HG02763 (cell line): ENCODE measurements around the gene PTCHD4.
"Not testable (repeated sequence)": the region's sequence is repeated elsewhere in the genome, so short reads cannot be mapped to it uniquely, and the experiment has no call there.

Source experiments
- ATAC-seq: cut with Tn5 transposase; IDR thresholded peaks from one replicate; pipeline ENCODE4 v1.9.1; 2021; ENCODE audit warnings: mild to moderate bottlenecking, moderate library complexity; ENCODE audit not compliant: unreplicated experiment

The PTCHD4 gene

DNA sequence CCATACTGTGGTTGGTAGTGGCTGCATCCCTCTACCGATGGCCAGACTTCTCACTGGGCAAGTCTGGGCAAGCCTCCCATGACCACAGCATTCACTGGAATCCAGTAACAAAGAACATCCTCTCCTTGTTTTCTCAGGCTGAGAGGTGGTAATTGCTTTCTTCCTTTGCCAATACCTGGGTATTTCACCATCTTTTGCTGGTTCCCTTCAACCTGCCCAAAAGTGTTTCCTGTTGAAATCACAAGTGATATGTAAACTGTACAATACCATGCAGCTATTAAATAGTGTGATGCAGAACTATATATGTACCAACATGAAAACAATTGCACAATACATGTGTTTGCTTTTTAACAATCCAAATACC, at the start of gene PTCHD4:
Gene PTCHD4, minus strand, starts transcription at position 55 of the 364 bp plus-strand sequence. CDS start 42,240 bp downstream, outside the sequence.
- no peak for ATAC-seq

DNA sequence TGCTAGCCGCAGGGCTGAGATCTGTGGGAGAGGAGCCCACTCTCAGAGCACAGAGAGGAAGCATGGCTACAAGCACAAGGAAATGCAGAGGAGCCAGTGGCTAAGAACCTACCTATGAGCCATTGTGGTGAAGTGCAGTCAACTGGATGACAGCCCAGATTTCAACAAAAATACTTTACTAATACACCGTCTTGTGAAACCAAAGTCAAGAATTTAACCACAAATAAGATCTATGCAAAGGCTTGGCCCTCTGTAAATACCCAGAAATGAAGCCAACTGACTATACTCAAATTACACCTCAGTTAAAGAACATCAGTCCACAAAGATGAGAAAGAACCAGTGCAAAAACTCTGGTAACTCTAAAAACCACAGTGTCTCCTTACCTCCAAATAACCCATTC, 40.1 kb upstream of the PTCHD4 start:
- ATAC-seq = no peak

DNA sequence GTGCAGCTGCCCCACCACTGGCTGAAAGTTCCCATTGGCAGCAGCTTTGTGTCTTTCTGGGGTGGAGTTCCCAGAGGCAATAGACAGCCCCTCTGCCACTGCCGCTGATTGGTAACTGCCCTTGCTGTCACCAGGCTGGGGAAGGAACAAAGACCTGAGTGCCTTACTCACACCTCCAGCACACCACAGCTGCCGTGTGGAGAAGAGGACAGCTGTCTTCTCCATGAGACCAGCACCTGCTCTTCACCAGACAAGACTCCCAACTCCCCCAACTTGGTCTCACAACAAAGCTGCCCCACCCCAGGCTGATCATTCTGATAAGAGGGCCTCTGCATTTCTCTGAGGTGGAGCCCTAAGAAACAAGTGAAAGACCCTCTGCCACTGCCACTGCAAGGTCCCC, 39.7 kb upstream of the PTCHD4 start:
- no peak for ATAC-seq

DNA sequence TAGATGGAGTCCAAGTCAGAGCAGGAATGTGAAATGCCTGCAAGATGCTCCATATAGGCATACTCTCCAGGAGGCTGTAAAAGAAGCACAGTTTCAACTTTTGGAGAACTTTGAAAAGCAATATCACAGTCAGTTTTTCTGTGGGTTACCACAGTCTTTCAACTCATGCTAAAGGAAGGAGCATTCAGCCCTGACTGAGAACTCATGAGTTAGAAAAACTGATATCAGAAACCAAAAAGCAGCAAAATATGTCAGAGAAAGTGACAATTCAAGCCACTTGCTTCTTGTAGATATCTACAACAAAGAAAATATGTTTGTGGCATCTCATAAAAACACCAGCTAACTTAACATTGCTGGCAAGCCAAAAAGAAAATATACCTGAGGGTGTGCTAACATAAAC, 36.1 kb upstream of the PTCHD4 start:
- ATAC-seq = no peak

DNA sequence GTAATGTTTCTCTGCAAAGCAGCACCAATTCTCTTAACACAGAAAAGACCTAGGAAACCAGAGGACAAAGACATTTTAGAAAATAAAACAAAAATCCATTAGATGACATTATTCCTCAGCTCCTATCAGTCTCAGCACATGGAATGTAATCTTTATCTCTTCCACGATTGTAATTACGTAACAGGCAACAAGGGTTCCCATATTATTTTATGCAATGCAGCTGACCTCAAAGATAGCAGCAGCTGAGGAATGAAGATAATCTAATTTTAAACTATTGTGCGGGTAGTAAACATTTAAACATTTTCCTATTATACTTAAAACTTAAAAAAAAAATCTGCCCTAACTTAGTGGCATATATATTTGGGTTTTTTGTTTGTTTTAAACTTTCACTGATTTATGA, 33.0 kb upstream of the PTCHD4 start:
- ATAC-seq = no peak

DNA sequence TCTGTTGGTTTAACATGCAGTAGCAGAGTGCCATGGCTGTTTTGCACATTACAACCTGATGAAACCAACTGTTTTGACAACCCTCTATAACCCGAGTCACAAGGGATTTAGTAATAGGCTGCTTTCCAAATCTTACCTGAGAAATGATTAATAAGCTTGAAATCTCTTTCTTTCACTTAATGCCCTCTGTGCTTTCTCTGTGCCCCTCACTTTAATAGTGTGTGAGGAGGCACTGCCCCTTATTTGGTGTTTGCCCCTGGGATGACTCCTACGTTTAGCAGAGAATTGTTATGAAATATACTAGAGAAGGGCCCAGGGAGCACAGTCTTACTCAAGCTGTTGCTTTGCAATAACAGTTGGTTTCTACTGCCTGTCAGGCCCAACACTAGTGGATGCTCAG, 31.0 kb upstream of the PTCHD4 start:
- ATAC-seq = no peak

DNA sequence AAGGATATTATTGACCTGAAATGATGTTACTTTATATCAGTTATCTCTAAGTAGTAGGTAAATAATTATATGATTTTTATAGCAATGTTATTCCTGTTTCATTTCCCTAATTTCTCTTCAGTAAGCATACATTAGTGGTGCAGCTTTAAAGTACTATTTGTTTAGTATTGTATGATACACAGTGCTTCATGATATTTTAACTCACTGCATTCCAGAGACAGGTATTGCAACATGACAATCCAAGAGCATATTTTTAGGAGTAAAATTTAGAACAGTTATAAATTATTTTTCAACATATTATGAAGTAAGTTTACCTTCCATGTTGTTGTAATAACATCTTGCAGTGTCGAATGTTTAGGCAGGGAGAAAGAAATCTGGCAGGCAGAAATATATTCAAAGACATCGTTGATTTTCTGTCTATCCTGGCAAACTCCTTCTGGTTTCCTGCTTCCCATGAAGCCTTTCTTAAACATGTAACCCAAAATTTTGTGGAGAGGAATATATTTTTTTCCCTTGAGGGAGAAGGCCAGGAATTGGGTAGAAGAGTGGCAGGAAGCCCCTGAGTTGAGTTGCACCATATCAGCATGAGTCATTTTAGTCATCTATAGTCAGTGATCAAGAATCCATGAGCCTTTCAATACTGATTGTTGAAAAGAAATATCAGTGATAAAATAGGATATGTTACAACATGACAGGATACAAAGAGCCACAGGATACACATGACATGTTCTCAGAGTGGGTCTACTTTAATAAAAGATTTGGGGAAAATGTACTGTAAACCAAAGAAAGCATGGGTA, 29.0 kb upstream of the PTCHD4 start:
- ATAC-seq = no peak

DNA sequence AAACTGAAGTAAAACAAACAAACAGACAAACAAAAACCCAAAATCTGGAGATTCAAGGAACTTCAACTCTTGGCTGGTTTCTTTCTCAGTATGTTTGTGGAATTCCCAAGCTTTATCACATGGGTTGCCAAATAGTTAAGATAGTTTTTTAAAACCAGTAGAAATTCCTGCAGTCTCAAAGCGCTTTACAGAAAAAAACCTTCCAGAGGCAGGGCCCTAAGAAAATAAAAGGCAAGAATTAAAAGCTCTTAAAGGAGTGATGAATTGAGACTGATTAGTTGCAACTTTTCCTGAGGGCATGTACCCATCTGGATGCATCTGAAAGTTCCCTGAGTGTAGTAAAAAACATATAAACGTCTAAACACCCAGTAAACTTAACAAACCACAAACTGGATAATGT, 25.9 kb upstream of the PTCHD4 start:
- ATAC-seq = no peak

DNA sequence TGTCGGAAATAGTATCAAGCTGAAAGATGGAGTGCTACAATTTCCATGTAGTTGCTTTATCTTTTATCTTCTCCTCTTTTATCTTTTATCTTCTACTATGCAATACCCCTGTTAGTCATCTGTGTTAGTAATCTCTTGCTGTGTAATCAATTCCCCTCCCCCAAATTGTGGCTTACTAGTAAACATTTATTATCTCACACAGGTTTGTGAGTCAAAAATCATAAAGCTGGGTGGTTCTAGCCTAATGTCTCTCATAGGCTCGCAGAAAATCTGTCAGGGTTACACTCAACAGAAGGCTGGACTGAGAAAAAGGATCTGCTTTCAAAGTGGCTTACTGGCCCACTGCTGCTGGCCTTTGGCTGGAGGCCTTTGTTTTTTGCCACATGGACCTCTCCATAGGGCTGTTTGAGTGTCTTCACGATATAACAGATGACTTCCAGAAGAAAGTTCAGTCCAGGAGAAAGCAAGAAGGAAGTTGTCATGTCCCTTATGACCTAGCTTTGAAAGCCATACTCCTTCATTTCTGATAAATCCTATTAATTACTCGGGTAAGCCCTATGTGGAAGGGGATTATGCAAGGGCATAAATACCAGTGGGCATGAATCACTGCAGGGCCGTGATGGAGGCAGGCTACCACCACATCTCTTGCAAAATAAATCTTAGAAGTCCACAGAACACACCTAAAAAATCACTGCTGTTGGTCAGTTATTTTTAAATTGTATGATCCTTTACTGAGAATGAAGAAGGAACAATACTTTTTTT, 24.5 kb upstream of the PTCHD4 start:
- no peak for ATAC-seq

DNA sequence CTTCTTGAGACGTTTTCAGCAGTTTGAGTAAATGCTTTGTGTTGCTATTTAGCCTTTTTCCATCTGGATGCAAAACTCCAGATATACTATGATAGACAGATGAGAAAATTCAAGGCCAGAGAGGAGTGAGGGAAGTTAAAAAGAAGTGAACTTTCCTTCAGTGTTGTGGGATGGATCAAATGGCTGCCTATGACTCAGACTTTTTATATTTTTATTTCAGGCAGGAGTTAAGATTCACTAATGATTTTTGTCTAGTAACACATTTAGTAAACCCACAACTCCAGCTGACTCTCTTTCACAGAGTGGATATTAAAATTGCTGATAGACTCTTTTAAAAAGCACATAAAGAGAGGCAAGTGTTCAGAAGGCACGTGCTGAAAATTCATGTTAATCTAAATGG, 23.2 kb upstream of the PTCHD4 start:
- ATAC-seq = no peak

DNA sequence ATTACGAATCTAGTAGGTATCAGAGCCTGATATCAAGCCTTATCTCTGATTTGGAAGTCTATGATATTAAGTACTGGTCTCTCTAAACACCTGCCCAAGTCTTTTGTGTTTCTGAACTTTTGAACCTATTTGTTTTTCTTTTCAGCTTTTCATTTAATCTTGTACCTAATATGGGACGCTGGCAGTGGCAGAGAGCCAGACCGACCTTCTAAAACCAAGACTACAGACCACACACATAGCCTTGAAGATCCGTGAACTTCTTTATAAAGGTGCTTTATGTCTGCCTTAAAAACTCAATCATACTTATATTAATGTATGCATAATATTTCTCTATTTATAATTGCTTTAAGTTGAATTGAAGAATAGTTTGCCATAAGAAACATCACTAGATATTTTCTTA, 12.6 kb upstream of the PTCHD4 start:
- ATAC-seq = no peak

DNA sequence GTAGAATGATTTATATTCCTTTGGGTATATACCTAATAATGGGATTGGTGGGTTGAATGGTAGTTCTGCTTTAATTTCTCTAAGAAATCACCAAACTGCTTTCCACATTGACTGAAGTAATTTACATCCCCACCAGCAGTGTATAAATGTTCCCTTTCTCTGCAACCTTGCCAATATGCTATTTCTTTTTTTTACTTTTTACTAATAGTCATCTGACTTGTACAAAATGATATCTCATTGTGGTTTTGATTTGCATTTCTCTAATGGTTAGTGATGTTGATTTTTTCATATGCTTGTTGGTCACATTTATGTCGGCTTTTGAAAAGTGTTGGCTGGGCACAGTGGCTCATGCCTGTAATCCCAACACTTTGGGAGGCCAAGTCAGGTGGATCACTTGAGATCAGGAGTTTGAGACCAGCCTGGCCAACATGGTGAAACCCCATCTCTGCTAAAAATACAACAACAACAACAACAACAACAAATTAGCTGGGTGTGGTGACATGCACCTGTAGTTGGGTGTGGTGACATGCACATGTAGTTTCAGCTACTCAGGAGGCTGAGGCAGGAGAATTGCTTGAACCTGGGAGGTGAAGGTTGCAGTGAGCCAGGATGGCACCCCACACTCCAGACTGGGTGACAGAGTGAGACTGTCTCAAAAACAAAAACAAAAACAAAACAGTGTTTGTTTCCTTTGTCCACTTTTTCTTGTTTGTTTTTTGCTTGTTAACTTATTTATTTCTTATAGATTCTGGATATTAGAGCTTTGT, 11.2 kb upstream of the PTCHD4 start:
- not testable (repeated sequence) for ATAC-seq

DNA sequence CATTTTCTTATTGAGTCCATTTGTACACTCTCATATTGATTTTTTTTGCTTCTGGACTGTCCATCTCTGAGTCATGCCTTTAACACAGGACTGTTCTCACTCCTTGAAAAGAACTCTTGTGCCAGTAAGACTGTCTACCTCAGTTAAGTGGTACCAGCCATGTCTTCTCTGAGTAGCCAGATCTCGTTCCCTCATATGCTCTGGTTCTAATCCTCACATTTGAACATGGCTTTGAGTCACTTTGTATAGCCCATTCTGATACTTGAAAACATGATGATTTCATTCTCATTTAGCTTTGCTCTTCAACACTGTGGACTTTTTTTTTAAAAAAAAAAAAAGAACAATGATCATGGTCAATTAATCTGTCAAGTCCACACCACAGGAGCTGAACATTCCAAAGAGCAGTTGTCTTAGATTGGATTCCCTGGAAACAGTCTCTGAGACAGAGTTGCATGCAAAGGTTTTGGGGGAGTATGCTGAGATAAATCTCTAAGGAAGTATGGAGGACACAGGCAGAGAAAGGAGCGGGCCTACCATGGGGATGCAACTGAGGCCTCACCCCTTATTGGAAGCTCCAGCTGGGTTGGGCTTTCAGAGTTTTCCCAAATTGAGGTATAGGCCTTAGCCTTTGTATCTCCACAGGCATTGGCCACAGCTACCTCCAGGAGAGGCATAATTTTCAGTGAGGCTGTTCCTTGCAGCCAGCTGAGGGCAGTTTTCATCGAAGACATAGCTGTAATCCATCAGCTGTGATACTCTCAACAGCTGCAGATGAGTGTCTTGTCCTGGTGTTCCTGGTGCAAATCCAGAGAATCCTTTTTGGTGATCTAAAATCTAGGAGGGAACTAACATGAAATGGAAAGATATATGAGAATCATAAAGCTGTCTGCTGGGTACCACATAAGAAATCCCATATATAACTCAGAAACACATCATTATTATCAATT, 6.0 kb upstream of the PTCHD4 start:
- no peak for ATAC-seq

DNA sequence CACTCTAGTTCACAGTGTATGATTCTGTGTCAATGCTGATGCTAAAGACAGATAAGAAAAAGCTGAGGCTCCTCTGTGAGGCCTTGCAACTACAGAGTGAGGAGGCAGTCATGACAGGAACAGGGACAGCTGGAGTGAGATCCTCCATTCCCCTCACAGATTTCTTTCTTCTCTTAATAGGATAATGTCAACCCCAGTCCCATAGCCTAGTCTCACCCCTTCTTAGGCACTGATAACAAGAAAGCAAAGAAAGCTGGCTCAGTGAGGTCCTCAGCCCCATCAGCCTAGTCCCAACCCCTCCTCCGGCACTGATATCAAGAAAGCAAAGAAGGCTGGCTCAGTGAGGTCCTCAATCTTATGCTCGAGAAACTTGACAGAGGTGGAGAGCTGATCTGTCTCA, 2.1 kb upstream of the PTCHD4 start:
- no peak for ATAC-seq

DNA sequence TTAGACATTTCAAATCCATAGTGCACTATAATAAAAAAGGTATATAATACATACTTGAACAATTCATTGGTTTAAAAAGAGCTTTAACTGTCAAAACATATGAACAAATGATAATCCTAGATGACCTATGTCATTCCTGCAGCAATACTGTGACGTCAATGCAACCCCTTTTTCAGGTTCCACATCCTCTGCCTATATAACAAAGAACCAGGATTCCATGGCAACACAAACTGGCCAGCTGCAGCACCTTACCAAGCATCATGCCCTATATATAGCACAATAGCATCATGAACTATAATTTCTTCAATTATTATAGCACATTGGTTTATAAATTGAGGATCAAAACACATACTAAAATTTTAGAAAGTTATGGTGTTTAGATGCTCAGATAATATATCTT, 578 bp upstream of the PTCHD4 start:
- ATAC-seq = no peak

DNA sequence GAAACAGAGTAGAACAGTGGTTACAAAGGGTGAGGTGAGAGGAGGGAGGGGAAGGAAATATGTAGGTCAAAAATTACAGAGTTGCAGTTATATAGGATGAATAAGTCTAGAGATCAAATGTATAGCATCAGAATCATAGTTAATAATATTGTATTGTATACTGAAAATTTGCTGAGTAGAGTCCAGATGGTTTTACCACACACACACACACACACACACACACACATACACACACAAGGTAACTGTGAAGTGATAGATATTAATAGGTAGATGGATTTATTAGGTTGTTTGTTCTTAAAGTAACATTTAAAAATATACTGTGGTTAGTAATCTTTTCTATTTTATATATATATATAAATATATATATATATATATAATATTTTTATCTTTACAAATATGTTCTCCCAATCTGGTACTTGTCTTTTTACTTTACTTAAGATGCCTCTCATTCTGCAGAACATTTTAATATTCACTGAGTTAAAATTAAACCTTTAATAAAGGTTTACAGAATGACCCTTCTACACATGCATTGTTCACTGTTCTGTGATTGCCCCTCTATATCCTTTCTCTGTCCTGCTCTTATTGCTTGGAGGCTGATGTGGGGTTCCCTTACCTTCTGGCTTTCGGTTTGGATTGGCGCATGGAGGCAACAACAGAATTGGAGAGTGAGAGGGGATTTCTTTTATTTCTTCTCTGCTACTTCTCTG, 408 bp downstream of the PTCHD4 start:
- no peak for ATAC-seq

DNA sequence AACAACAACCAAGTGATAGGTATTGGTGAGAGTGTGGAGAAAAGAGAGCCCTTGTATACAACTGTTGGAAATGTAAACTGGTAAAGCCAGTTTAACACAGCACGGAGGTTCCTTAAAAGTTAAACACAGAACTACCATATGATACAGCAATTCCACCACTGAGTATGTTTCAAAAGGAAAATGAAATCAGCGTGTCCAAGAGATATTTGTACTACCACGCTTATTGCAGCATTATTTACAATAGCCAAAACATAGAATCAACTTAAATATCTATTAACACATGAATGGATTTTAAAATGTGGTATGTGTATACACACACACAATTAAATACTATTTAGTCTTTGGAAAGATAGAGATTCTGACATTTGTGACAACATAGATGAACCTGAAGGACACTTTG, 1.1 kb downstream of the PTCHD4 start:
- ATAC-seq = no peak

DNA sequence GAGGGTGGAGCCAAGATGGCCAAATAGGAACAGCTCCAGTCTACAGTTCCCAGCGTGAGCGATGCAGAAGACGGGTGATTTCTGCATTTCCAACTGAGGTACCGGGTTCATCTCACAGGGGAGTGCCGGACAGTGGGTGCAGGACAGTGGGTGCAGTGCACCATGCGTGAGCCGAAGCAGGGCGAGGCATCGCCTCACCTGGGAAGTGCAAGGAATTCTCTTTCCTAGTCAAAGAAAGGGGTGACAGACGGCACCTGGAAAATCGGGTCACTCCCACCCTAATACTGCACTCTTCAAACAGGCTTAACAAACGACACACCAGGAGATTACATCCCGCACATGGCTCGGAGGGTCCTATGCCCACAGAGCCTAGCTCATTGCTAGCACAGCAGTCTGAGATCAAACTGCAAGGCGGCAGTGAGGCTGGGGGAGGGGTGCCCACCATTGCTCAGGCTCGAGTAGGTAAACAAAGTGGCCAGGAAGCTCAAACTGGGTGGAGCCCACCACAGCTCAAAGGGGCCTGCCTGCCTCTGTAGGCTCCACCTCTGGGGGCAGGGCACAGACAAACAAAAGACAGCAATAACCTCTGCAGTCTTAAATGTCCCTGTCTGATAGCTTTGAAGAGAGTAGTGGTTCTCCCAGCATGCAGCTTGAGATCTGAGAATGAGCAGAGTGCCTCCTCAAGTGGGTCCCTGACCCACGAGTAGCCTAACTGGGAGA, 8.4 kb downstream of the PTCHD4 start:
- ATAC-seq = not testable (repeated sequence)

DNA sequence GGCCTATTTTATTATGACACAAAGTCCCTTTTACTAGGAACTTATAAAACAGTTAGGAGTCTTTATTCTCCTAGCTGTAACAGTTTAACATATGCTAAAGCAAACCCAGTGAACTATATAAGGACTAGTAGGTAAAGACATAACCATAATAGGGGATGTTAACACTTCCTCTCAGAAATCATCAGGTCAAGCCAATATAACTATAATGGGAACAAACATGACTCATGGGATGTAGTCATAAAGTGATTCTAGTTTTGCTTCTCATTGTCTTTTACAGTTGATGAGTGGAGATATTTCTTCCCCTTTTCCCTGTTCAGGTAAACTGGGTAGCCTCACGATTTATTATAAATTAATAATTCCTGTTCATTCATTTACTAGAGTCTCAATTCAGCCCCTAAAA, 9.7 kb downstream of the PTCHD4 start:
- peak; percentile 87 for ATAC-seq

DNA sequence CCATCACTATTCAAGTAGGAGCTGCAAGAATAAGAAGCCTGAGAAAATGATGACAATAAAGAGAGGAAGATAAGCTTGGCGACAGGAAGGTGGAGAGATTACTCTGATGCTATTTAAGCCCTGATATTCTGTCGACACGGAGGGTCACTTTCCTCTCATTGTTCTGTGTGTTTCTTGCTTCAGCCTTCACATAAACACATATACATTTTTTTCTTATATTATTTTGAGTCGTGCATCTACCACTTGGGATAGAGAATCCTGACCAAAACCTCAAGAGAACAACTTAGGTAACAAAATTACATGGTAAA, 10.5 kb downstream of the PTCHD4 start:
- no peak for ATAC-seq
